CD4-positive, alpha-beta T cell treated with Interleukin-12 subunit alpha and Interleukin-12 subunit beta, for 1 hour (primary cell): ENCODE results near the gene SAPCD2.

Experiments
- DNase-seq: peaks from one replicate; pipeline ENCODE4 v3.0.0-alpha.2; 2020

The SAPCD2 gene

DNA sequence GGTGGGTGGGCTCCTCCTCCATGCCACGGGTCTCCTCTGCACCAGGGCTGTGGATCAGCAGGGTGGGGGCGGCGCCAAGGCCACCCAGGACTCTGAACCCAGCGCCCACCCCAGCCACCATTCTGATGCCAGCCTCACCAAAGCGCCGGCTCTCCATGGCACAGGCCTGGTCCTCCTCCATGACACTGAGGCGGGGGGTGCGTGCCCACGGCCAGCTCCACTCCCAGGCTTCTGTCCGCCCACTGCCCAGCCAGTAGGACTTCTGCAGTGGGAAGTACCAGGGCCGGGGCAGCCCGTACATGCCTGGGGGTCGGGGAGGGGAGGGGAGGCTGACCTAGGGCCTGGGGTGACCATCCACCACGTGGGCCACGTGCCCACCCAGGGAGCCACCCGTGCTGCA, 53.9 kb downstream of the SAPCD2 start:
- no peak for DNase-seq

DNA sequence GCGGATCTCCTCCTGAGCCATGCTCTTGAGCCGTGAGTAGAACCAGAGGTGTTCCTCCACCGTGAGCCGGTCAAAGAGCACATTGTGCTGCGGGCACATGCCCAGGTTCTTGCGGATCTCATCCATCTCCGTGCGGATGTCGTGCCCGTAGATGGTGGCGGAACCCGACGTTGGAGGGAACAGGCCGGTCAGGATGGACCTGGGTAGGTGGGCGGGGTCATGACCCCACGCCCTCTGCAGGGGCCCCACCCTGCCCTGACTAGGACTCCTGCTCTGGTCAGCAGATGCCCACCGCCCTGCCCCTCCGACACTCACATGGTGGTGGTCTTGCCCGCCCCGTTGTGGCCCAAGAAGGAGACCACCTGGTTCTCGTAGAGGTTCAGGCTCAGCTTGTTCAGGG, 54.4 kb downstream of the SAPCD2 start:
- no peak for DNase-seq

DNA sequence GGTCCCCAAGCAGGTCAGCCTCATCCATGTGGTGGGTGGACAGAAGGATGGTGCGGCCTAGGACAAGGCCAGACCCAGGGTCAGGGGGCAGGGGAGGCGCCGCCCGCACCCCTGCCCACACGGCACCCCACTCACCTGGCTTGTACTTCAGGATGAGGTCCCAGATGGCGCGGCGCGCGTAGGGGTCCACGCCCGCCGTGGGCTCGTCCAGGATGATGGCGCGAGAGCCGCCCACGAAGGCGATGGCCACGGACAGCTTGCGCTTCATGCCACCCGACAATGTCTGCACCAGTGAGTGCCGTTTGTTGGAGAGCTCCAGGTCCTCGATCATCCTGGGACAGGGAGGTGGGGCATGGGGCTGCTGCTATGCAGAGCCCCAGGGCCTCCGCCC, 54.8 kb downstream of the SAPCD2 start:
- DNase-seq, result no peak

DNA sequence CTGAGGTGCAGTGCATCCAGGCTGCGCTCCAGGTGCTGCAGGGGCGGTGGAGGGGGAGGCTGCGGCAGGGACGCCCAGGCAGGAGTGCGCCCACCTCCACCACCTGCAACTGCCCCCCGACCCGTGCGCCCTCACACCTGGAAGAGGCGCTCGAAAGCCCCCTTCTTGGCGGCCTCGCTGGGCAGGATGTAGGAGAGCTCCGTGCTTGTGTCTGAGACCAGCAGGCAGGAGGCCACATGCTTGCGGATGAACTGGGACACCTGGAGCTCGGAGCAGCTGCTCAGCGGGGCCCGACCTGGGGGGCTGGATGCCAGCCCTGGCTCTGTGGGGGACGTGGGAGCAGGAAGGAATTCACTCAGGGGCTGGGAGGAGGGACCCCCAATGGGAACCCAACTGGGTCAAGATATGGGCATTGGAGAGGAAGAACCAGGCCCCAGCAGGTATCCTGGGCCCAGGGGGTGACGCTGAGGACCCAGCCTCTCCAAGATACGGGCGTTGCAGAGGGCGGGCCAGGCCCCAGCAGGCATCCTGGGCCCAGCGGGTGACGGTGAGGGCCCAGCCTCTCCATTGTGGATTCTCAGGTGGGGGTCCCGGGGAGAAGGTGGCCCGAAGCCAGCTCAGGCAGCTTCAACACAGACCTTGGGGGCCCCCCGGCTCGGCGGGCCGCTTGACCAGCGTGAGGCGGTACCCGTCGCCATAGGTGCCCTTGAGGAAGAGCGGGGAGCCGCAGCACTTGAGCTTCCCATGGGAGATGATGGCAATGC, 55.4 kb downstream of the SAPCD2 start:
- no peak for DNase-seq

DNA sequence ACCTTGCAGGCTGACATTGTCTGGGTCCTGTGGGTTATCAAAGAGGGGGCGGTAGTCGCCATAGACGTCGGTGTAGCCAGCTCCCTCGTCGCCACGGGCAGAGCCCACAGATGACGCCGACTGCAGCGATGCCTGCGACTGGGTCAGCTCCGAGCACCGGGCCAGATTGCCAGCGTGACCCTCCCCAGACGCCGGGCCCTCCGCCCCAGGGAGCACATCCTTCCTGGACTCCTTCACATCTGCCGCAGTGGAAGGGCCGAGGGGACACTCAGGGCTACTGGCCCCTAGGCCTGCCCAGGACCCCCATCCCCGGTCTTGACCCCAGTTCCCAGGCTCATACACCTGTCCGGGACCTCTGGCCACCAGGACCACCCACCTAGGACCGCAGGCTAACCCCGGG, 56.2 kb downstream of the SAPCD2 start:
- DNase-seq, result no peak

DNA sequence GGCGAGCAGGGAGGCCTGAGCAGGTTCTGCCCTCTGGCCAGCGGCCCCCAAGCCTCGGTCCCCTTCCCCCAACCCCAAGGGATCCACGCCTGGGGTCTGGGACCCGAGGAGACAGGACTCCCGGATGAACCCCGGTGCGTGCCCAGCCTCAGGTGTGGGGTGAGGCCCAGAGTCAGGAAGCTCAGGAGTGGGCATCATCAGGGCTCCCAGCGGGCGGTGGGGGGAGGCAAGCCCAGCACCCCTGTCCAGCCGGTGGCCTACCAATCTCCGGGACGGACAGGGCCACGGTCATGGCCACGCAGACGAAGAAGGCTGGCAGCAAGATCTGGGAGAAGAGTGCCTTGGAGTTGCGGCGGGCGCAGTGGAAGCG, 56.8 kb downstream of the SAPCD2 start:
- no peak for DNase-seq

DNA sequence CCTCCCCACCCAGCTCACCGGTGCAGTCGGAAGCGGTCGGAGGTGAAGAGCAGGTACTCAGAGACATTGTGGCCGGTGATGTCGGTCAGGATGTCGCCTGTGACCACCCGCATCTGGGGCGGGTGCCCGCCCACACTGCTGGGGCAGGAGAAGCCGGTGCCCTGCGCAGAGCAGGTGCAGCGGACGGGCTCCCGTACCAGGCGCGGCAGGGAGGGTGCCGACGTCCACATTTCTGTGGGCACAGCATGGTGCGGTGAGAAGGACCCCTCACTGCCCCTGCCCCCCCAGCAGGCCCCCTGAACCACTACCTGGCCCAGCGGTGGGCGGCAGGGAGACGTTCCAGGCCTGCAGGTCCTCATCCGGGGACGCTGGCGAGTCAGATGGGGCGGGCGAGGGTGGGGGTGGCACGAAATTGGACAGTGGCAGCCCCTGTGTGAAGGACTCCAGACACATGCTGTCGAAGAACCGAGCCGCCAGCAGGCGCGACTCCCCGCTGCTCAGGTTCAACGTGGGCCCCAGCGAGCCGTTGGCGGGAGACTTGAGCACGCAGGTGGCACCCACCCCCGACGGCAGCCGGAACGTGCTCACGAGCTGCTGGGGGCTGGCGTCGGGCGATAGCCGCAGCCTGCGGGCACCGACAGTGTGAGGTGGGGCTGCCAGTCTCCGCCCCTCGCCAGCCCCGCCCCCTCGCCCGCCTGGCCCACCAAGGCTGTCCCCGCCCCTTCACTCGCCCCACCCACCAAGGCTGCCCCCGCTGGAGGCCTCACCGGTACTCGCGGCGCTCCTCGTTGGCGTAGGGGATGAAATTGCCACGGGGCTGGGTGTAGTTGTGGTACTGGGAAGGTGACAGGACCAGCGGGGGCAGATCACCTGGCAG, 57.4 kb downstream of the SAPCD2 start:
- no peak for DNase-seq
